Activated CD4-positive, alpha-beta T cell treated with anti-CD3 and anti-CD28 coated beads, Interleukin-2, amount 50 U/mL, for 24 hours (primary cell): ENCODE data around the gene PTPRG.

Experiments
- DNase-seq, 2 donors: peaks; one replicate each; pipeline ENCODE4 v3.0.0-alpha.2; 2020; ENCODE audit warnings: low read depth in 1 of 2, low spot score in 1 of 2

Gene PTPRG

DNA sequence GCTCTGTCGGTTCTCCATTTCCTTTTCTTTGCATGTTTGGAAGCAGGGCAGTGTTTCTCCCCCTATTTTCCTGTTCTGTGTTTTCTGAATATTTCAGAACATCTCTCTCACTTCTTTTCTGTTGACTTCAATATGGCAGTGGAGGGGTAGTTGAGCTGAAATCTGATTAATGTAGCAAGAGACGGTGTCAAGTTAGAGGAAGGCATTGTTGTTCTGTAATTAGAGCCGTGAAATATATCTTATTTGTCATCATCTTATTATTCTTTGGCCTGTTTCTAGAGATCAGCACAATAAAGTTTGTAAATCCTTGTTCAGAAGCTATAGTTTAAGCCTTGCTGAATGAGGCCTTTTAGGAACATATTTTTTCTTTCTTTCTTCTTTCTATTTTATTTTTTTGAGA lies 353.9 kb downstream of the PTPRG start:
- no peak for DNase-seq

DNA sequence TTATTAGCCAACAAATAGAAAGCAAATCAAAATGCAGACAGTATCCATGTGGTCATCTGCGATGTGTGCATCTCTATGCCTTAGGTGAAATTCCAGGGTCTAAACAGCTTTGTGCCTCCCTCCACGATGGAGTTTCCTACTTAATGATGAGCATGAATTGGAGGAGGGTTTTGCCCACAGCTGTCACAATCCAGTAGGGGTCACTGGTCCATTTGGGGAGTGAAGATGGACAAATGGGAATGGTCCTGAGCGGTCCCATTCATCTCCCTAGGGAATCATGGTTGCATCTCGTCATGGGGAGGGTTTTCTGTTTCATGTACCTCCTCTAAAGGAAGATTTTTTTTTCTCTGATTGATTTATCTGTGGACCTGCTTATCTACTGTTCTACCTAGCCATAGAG lies 358.0 kb downstream of the PTPRG start:
- no peak for DNase-seq

DNA sequence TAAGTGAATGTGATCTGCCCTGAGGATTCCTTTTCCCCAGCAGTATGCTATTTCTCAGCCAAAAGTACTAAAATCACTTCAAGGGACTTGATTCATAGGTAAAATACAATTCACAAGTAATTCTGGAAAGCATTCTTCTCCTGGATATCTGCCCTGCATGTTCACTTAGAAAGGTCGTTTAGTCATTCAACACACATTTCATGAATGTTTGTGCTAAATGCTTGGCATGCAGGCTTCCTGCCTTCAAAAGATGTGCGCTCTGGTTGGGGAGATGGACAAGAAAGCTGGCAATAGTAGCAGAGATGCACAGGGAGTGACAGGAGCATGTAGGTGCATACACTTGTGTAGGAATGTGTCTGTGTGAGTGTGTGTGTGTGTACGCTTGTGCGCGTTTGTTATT lies 360.7 kb downstream of the PTPRG start:
- no peak for DNase-seq

DNA sequence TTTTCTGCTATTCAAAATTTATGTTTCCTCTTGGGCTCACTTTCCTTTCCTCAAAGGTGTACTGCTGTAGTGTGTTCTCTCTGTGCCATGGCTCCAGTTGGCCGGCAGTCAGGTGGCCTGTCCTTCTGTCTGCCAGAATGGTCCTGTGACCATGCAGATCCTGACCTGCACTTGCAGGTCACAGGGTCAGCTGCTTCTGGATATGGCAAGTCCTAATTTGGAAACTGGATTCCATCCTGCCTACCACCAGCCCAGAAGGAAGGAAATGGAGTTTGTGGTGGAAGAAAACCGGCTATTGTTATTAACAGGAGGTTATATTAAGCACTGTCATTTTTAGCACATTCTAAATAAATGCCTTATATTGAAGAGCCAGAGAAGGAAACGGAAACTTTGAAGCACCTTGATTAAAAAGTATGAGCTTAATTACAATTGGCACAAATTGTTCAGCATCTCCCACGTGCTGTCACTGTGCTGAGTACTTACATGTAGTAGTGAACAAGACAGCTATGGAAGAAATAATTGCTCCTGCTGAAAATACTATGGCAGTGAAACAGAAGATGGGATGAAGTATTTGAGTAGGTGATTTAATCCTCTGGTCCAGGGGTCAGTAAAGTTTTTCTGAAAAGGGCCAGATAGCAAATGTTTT lies 362.8 kb downstream of the PTPRG start:
- DNase-seq, result no peak

DNA sequence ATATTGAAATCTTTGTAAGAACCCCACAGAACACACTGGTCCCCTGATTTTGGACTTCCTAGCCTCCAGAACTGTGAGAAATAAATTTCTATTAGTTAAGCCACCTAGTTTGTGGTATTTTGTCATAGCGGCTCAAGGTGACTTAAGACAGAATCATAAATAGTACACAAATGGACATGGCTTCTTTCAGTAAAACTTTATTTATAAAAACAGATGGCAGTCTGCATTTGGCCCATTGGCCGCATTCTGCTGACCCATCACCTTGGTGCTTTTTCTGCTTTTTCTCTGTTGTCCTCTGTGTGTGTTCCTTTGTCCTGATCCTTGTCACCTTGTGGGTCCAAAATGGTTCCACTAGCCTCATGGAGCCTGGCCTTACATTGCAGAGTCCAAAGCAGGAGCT lies 363.6 kb downstream of the PTPRG start:
- no peak for DNase-seq

DNA sequence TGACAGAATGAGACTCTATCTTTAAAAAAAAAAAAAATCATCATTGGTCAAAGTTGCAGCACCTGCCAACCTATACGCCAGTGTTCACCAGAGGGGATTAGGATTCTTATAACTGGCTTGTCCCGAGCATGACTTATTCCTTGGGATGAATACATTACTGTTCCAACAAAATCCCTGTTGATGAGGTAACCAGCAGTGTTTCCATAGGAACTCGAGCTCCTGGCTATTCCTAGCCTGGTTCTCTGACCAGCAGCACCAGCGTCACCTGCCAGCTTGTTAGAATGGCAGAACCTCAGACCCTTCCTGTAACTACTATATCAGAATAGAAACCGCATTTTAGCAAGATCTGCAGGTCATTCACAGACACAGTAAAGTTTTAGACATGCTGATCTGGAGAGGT lies 364.4 kb downstream of the PTPRG start:
- no peak for DNase-seq

DNA sequence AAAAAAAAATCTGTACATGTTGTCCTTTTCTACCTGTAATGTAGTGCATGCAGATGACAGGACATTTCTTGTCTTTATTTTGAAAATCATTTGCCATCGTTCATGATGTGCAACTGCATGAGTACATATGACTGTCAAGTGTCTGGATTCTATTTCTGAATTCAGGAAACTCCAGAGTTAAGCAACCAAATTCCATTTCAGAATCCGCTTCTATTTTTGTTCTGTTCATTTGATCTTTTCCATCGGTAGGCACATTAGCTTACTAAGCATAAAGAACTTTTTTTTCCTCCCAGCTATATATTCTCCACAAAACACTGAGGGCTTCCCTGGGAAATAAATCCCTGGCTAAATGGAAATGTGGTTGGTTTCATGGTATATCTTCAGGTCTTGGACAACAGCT lies 365.6 kb downstream of the PTPRG start:
- DNase-seq, result no peak

DNA sequence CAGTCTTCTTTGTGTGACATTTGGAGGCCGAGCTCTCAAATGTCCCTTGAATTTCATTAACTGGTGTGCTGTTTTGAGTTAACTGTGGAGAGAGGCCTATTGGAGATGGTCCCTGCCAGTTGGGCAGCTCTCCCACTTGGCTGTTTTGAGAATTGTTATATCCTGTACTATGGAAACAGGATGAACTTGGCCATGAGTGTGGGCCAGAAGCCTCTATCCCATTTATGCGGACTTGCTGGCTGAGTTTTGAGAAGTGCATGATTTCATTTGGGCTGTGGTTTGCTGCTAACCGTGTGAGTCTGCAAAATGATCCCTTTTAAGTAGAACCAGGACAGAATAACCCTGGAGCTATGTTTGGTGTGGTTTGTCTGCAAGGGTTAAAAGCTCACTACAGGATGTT lies 366.0 kb downstream of the PTPRG start:
- no peak for DNase-seq

DNA sequence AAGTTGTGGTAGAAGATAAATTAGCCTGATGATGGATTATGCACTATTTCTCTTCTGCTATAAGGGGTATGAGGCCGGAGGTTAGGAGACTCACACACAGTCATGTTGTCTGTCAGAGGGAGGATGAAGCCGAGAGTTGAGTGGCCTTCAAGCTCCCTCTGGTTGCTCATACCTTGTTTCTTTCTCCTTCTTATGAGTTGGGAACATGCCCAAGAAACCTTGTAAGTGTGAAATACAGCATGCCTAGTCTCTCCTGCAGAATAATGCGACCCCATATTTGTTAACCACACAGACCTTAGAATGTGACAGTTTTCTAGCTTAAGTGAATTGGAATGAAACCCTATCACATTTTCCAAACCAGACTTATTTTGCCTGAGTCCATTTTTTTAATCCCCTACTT lies 366.7 kb downstream of the PTPRG start:
- no peak for DNase-seq

DNA sequence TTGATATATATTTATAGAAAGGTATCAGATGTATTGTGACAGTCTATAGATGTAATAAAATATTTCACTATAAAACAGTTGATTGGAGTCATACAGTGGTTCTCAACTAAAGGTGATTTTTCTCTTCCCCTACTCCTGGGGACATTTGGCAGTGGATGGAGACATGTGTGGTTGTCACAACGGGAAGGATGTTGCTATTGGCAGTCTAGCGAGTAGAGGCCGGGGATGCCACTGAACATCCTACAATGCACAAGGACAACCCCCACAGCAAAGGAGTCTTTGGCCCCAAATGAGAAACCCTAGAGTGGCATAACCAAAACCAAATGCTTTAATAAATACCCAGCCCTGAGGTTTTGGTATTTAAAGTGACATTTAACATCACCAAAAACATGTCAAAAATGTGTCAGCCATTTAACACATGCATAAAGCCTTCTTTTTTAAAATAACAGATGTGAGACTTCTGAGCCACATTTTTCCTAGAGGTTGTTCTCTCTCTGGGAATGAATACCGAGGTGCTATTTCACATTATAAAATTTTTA lies 367.5 kb downstream of the PTPRG start:
- no peak for DNase-seq

DNA sequence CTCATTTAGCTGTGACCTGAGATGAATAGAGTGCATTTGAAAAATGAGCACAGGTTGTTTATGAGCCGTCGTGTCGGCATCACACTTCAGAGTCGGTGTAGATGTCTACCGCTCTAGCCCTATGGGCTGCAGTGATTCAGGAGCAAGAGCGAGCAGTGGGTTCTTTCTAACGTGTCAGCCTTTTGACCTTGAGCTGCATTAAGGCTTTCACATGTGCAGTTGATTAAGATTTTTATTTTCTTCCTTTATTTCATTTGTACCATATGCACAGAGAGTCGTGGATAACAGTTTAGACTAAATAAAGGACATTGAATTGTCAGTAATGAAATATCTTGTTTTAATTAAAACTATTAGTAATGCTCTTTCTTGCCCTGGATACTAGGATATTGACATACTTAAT lies 368.2 kb downstream of the PTPRG start:
- no peak for DNase-seq

DNA sequence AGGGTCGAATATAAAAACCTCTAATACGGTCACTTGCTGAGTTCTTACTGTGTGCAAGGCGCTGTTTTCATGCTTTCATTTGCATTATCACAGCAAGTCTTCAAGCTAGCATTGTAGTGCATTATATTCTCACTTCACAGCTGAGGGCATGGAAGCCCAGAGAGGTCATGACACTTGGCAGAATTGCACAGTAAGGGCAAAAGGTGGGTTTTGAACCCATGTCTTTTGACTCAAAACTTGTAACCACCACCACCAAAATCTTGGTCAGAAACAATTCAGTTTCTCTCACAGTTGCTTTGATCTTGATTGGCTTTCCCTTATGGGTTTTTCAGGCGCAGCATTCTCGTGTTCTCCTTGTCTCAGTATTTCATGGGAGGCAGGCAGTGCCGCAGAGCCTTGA lies 371.1 kb downstream of the PTPRG start:
- DNase-seq, result no peak

DNA sequence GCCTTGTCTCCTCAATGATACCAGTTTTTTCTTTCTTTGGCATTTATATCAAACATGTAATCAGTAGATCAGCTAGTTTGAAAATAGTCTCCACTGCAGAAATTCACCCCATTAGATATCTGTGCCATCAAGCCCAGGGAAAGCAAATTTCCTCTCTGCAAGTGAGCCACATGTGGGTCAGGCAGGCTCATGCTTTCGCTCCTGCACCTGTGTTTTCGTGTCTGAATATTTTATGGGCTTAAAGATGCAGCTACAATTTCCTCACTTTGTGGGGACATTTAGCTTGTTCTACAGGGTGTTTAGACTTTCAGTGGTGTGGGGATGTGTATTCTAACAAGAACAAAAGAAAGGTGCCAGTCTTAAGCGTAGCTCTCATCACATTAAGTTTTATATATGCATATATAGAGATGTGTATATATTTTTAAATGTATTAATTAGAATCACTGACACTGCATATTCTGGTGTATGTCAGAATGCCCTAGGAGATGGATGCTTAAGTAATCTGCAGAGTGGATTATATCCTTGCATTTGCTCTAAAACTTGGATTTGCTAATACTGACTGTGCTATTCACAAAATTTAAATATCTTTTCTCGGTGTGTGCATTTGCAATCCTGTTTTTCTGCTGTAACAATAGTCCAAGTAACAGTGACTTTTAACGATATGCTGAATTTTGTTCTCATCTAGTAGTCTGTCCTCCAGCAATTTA lies 372.6 kb downstream of the PTPRG start:
- DNase-seq, result no peak

DNA sequence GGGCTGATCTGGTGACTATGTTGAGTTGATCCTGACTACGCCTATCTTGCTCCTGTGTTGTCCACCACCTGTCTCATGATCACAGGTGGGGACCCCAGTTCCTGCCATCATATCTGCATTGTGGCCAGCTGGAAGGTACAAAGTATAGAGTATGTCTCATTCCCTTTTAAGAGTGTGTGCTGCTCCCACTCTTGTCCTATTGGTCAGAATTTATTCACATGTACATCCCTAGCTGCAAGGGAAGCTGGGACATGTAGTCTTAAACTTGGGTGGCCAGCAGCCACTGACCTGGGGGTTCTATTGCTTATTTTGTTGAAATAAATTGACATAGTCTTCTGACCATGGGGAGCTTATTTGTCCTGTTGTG lies 373.1 kb downstream of the PTPRG start:
- no peak for DNase-seq

DNA sequence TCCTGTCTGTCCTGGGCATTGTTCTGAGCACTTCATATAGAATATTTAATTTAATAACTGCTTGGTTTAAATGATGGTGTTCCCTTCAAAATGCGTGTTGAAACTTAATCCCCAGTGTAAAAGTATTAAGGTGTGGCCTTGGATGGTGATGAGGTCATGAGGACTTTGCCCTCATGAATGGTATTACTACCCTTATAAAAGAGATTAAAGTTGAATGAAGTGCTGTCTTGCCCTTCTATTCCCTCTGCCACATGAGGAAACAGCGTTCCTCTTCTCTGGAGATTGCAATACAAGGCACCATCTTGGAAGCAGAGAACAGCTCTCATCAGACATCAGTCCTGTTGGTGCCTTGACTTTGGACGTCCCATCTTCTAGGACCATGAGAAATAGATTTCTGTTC lies 374.4 kb downstream of the PTPRG start:
- no peak for DNase-seq

DNA sequence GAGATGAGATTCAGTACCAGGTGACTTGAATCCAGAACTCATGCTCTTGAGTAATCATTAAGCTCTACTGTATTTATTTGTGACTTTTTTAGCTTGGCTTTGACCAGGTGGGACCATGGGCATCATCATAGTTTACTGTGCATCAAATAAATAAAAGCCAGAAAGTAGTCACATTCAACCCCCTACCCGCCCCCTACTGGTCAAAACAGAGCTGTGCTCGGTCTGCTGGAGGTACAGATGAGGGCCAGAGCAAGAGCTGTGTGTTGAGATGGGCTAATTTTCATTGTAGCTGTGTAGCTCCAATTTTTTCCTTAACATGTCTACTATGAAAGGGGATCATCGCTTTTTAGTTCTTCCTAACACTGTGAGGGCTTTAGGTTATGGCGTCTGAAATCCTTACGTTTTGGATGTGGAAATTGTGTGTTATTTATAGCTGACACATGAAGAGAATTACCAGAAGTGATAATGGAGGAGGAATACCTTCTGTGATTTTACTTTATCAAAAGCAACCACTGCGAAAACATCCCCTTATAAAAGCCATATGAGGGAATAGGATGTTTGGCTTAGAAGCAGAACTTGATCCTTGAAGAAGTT lies 375.1 kb downstream of the PTPRG start:
- no peak for DNase-seq

DNA sequence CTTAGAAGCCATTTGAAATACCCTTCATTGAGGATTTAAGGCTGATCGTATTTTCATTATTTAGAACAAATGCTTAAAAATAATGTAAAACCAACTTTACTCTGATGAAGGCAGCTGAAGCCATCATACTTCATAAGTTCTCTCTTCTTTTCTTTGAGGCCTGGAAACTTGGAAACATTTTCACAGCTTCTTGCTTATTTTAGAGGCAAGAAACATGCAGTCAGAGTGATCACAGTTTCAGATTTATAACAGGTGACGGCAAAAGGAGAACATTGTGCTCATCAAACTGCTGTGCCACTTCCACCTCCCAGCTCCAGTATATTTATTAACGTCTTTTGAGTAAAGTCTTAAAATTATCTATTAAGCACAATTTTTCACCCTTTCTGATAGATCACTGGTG lies 376.1 kb downstream of the PTPRG start:
- DNase-seq, result no peak

DNA sequence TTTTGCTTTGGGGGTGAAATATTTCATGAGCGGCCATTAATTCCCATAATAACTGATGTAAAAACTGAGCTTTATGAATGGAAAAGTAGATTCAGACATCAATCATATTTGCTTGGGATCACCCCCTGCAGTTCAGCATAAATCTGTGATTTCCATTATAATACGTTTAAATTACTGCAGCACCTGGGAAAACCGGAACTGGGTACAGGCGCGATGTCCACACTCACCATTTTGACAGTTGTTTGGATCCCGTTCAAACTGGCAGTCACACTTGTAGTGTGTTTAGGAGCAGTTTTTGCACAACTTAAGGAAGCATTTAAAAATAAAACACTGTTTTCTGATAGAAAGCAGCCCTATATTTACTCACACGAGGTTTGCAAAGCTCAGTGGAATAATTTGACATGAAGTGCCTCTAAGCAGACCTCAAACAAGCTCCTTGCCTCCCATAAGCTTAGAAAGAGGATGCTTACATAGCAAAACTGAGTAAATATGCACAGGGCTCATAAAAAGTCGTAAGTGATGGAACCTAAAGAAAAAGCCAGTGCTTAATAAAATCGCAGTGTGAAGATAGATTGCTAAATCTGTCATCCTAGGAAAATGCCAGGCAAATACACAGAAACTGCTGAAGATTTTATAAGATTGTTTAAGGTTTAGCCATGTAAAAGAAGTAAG lies 377.6 kb downstream of the PTPRG start:
- no peak for DNase-seq

DNA sequence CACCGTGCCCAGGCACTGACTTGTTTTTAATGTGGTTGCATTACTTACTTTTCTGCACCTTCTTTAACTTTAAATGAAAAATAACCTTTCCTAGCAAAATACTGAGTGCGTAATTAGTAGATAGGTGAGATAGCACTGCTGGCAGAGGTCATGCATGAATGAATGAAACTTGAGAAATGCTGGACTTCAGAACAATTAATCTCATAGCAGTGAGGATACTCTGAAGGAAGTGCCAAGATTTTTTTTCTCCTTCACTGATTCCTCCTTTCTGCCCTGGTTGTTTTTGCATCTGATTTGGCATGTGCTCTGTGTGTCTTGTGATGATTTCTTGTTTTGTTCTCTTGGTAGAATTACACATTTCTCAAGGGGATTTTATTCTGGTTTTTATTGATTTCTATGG lies 378.9 kb downstream of the PTPRG start:
- DNase-seq, result no peak

DNA sequence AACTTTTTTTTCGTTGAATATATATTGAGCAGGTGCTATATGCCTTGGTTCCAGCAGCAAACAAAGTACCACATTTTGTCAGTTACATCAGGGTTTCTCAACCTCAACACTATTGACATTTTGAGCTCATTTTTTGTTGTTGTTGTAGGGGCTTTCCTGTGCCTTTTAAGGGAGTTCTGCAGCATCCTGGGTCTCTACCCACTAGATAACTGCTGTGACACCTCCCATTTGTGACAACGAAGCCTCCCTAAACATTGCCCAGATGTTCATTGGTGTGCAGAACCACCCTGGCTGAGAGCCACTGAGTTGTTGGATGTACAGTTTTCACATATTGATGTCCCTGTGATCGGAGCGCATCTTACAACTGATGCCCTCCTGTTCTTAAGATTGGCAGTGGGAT lies 382.6 kb downstream of the PTPRG start:
- no peak for DNase-seq

DNA sequence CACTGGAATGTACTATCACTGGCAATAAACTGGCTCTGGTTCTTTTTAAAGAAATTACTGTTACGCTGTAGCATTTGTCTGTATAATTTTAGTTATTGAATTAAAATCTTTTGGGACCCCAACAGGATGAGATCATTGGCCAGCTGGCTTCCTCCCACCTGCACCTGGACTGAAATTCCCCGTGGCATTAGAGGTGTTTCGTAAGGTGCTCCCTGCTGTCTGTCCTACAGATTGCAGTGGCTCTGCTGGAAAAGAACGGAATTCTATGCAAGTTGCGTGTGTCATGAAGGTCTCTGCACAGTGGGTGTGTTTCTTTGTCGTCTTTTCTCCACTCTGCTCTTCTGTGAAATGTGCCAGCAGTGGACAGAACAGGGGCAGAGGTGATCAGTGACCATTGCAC lies 383.4 kb downstream of the PTPRG start:
- no peak for DNase-seq

DNA sequence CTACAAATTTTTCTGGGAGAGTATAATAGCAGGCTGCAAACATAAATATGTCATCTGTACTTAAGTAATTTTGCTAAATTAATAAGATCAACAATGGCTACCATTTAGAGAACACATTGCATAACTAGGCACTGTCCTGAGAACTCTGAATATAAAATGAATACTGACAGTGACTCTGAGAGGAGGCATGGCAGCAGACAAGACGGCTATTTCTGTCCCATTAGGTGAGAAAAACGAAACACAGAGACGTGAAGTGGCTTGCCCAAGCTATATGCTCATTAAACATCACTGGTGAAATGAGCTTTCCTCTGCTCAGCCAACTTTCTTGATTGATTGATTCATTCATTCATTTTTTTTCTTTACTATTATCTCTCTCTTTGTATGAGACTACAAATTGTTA lies 384.3 kb downstream of the PTPRG start:
- no peak for DNase-seq
